ENCODE measurements around the gene OR6S1. TPM values are rescaled to one million over a fixed set of nuclear protein-coding genes. Genes with fewer than 3 reads are reported as not detected.

The OR6S1 gene
- total and polyA plus RNA-seq, 10 of the 15 experiments (the other 5 are each of a cell fraction or from before 2014, with no cell fraction given): 0.22 to 0.67 (median 0.43) TPM; not detected in 4

DNA sequence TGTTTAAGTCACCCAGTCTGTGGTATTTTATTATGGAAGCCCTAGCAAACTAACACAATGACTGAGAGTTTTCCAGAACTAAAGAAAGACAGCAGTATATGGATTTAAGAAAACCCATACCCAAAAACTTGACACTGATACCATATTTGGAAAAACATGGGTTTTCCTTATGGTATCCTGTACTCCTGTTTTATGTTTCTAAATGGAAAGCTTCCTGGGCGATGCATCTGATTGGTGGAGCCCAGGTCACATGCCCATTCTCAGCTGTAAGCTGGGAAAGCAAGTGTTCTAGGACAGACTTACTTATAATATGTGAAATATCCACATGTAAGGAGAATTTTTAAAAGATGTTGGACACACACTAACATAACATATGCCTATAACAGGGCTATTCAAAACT is 38.4 kb upstream of the OR6S1 start (continued):
- TF ChIP-seq, protein P1, sequence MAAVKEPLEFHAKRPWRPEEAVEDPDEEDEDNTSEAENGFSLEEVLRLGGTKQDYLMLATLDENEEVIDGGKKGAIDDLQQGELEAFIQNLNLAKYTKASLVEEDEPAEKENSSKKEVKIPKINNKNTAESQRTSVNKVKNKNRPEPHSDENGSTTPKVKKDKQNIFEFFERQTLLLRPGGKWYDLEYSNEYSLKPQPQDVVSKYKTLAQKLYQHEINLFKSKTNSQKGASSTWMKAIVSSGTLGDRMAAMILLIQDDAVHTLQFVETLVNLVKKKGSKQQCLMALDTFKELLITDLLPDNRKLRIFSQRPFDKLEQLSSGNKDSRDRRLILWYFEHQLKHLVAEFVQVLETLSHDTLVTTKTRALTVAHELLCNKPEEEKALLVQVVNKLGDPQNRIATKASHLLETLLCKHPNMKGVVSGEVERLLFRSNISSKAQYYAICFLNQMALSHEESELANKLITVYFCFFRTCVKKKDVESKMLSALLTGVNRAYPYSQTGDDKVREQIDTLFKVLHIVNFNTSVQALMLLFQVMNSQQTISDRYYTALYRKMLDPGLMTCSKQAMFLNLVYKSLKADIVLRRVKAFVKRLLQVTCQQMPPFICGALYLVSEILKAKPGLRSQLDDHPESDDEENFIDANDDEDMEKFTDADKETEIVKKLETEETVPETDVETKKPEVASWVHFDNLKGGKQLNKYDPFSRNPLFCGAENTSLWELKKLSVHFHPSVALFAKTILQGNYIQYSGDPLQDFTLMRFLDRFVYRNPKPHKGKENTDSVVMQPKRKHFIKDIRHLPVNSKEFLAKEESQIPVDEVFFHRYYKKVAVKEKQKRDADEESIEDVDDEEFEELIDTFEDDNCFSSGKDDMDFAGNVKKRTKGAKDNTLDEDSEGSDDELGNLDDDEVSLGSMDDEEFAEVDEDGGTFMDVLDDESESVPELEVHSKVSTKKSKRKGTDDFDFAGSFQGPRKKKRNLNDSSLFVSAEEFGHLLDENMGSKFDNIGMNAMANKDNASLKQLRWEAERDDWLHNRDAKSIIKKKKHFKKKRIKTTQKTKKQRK (IDR thresholded peaks at IDR 0.05; ENCODE audit: low read depth, low read length): no peak
- peak; percentile 15 for TF ChIP-seq FOS (IDR thresholded peaks at IDR 0.05; ENCODE audit: borderline replicate concordance, extremely low read depth, insufficient read length)
- TF ChIP-seq, protein P2, sequence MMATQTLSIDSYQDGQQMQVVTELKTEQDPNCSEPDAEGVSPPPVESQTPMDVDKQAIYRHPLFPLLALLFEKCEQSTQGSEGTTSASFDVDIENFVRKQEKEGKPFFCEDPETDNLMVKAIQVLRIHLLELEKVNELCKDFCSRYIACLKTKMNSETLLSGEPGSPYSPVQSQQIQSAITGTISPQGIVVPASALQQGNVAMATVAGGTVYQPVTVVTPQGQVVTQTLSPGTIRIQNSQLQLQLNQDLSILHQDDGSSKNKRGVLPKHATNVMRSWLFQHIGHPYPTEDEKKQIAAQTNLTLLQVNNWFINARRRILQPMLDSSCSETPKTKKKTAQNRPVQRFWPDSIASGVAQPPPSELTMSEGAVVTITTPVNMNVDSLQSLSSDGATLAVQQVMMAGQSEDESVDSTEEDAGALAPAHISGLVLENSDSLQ (IDR thresholded peaks at IDR 0.05): no peak
- TF ChIP-seq, protein P3, sequence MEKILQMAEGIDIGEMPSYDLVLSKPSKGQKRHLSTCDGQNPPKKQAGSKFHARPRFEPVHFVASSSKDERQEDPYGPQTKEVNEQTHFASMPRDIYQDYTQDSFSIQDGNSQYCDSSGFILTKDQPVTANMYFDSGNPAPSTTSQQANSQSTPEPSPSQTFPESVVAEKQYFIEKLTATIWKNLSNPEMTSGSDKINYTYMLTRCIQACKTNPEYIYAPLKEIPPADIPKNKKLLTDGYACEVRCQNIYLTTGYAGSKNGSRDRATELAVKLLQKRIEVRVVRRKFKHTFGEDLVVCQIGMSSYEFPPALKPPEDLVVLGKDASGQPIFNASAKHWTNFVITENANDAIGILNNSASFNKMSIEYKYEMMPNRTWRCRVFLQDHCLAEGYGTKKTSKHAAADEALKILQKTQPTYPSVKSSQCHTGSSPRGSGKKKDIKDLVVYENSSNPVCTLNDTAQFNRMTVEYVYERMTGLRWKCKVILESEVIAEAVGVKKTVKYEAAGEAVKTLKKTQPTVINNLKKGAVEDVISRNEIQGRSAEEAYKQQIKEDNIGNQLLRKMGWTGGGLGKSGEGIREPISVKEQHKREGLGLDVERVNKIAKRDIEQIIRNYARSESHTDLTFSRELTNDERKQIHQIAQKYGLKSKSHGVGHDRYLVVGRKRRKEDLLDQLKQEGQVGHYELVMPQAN (conservative IDR thresholded peaks at IDR 0.05): no peak
- no peak for TF ChIP-seq ZNF217 (IDR thresholded peaks at IDR 0.05)
- no peak for TF ChIP-seq ASH2L (IDR thresholded peaks at IDR 0.05; ENCODE audit: borderline replicate concordance, low read depth)
- no peak for TF ChIP-seq MEF2B (IDR thresholded peaks at IDR 0.05; ENCODE audit: partially characterized antibody, poor library complexity, severe bottlenecking)
- TF ChIP-seq, protein P4, sequence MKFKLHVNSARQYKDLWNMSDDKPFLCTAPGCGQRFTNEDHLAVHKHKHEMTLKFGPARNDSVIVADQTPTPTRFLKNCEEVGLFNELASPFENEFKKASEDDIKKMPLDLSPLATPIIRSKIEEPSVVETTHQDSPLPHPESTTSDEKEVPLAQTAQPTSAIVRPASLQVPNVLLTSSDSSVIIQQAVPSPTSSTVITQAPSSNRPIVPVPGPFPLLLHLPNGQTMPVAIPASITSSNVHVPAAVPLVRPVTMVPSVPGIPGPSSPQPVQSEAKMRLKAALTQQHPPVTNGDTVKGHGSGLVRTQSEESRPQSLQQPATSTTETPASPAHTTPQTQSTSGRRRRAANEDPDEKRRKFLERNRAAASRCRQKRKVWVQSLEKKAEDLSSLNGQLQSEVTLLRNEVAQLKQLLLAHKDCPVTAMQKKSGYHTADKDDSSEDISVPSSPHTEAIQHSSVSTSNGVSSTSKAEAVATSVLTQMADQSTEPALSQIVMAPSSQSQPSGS (IDR thresholded peaks at IDR 0.05; ENCODE audit: low read length): no peak
- TF ChIP-seq FOXM1 (IDR thresholded peaks at IDR 0.05; ENCODE audit: low read depth, low read length): no peak
- TF ChIP-seq NR2C1 (IDR thresholded peaks at IDR 0.05): no peak
- TF ChIP-seq, protein P5, sequence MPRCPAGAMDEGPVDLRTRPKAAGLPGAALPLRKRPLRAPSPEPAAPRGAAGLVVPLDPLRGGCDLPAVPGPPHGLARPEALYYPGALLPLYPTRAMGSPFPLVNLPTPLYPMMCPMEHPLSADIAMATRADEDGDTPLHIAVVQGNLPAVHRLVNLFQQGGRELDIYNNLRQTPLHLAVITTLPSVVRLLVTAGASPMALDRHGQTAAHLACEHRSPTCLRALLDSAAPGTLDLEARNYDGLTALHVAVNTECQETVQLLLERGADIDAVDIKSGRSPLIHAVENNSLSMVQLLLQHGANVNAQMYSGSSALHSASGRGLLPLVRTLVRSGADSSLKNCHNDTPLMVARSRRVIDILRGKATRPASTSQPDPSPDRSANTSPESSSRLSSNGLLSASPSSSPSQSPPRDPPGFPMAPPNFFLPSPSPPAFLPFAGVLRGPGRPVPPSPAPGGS (IDR thresholded peaks at IDR 0.05; ENCODE audit: borderline replicate concordance, insufficient read depth, low read depth, low read length, poor library complexity, severe bottlenecking): no peak
- no peak for TF ChIP-seq NBN (IDR thresholded peaks at IDR 0.05)
- no peak for TF ChIP-seq LARP7 (IDR thresholded peaks at IDR 0.05)
- TF ChIP-seq, protein P6, sequence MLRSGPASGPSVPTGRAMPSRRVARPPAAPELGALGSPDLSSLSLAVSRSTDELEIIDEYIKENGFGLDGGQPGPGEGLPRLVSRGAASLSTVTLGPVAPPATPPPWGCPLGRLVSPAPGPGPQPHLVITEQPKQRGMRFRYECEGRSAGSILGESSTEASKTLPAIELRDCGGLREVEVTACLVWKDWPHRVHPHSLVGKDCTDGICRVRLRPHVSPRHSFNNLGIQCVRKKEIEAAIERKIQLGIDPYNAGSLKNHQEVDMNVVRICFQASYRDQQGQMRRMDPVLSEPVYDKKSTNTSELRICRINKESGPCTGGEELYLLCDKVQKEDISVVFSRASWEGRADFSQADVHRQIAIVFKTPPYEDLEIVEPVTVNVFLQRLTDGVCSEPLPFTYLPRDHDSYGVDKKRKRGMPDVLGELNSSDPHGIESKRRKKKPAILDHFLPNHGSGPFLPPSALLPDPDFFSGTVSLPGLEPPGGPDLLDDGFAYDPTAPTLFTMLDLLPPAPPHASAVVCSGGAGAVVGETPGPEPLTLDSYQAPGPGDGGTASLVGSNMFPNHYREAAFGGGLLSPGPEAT (IDR thresholded peaks at IDR 0.05; ENCODE audit: low read depth): 0 out of 2 replicates have a peak, but pooled peaks have one; percentile 23
- no peak for TF ChIP-seq CBX3 (IDR thresholded peaks at IDR 0.05; ENCODE audit: borderline replicate concordance, low read depth)
- TF ChIP-seq SMARCA5 (IDR thresholded peaks at IDR 0.05): no peak
- TF ChIP-seq, protein P7, sequence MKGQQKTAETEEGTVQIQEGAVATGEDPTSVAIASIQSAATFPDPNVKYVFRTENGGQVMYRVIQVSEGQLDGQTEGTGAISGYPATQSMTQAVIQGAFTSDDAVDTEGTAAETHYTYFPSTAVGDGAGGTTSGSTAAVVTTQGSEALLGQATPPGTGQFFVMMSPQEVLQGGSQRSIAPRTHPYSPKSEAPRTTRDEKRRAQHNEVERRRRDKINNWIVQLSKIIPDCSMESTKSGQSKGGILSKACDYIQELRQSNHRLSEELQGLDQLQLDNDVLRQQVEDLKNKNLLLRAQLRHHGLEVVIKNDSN (IDR thresholded peaks at IDR 0.05; ENCODE audit: borderline replicate concordance, extremely low read length, insufficient read depth, low read depth, low read length): peak; percentile 59
- no peak for TF ChIP-seq SMC3 (IDR thresholded peaks at IDR 0.05; ENCODE audit: borderline replicate concordance, low read length)

All from GM12878 (cell line).